ENCODE data around the gene CMBL. TPM values are rescaled to one million over a fixed set of nuclear protein-coding genes. Genes with fewer than 3 reads are reported as not detected.

CMBL gene
- total RNA-seq, 1 donor from 2014 or later: 11.3 TPM

DNA sequence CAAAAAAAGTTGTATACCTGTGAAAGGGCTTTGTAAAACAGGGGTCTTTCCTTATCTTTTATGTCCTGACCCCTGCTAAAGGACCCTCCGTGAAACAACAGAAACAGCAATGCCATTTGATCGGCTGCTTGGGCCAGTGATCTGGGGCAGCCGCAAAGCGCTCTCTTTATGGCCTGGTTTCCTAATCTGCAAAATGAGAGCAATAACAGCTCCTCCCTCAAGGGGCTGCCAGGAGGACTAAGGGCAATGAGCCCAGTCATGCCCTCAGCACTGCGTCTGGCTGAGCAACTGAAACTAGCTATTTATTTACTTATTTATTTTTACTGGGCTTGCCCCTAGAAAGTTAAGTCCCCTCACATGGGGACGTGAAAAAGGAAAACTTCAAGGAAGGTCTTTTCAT lies 18.3 kb downstream of the CMBL start:
- Histone ChIP-seq H3K36me3 (no peaks in the 10 kb centered on the region), H3K9ac (no peak overlapping the region), H3K4me3 (no peak overlapping the region), H2AFZ (replicated peaks) (no peak overlapping the region), H3K9me3 (ENCODE audit: low read depth) (no peaks in the 10 kb centered on the region), H3F3A (ENCODE audit: low read depth) (no peaks in the 10 kb centered on the region), H3K4me2 (no peak overlapping the region), H3K4me1 (peaks cover 1% of the 10 kb centered on the region), H4K20me1 (ENCODE audit: low read depth) (no peaks in the 10 kb centered on the region), H3K27me3 (no peaks in the 10 kb centered on the region), H3K79me2 (ENCODE audit: low read depth) (no peaks in the 10 kb centered on the region), H3K27ac (no peak overlapping the region)
- no peaks in the 10 kb centered on the region for H3K27me3 Mint-ChIP-seq (ENCODE audit: insufficient read depth, low read depth)
- TF ChIP-seq EZH2 (IDR thresholded peaks at IDR 0.05) (no peak), EZH2phosphoT487 (IDR thresholded peaks at IDR 0.05) (no peak)
- TF ChIP-seq, protein P1, sequence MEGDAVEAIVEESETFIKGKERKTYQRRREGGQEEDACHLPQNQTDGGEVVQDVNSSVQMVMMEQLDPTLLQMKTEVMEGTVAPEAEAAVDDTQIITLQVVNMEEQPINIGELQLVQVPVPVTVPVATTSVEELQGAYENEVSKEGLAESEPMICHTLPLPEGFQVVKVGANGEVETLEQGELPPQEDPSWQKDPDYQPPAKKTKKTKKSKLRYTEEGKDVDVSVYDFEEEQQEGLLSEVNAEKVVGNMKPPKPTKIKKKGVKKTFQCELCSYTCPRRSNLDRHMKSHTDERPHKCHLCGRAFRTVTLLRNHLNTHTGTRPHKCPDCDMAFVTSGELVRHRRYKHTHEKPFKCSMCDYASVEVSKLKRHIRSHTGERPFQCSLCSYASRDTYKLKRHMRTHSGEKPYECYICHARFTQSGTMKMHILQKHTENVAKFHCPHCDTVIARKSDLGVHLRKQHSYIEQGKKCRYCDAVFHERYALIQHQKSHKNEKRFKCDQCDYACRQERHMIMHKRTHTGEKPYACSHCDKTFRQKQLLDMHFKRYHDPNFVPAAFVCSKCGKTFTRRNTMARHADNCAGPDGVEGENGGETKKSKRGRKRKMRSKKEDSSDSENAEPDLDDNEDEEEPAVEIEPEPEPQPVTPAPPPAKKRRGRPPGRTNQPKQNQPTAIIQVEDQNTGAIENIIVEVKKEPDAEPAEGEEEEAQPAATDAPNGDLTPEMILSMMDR (IDR thresholded peaks at IDR 0.05): no peak
- H3K36me3 Mint-ChIP-seq: peaks cover 13% of the 10 kb centered on the region
- no peak for DNase-seq (ENCODE audit: low spot score)
- H3K9me3 Mint-ChIP-seq: no peaks in the 10 kb centered on the region
- no peak overlapping the region for H3K27ac Mint-ChIP-seq
- no peak overlapping the region for H3K4me3 Mint-ChIP-seq
- H3K4me1 Mint-ChIP-seq: peaks cover 2% of the 10 kb centered on the region

DNA sequence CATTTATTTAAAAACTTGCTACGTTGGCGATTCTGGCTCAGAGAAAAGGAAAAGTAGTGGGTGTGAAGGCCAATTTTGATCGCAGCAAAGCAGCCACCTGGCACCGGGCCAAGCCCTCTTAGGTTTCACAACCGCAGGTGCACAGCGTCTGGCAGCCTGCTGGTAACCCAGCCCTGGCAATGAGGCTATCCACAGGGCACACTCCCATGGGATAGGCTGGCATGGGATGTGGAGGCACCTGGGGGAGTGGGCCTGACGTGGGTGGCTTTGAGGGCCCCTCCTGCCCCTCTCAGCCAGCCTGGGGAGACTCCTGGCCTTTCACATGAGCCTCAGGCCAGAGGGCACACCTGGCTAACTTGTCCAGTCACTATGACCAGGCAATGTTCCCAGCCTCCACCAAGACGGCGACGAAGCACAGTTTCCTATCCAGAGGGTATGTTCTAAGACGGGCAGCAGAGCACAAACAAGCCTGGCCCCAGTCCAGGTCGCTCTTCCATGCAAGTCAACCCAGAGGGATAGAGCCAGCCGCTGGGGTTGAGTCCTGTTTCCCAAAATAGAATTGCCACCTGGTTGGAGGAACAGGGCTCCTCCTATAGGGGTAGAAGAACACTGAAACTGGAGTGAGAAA lies 19.0 kb downstream of the CMBL start:
- Mint-ChIP-seq H3K27ac (no peak overlapping the region), H3K9me3 (no peaks in the 10 kb centered on the region), H3K27me3 (ENCODE audit: insufficient read depth, low read depth) (no peaks in the 10 kb centered on the region), H3K36me3 (peaks cover 15% of the 10 kb centered on the region), H3K4me3 (no peak overlapping the region), H3K4me1 (peaks cover 7% of the 10 kb centered on the region)
- Histone ChIP-seq H3K4me1 (peaks cover 3% of the 10 kb centered on the region), H3F3A (ENCODE audit: low read depth) (no peaks in the 10 kb centered on the region), H3K27ac (no peak overlapping the region), H4K20me1 (ENCODE audit: low read depth) (no peaks in the 10 kb centered on the region), H3K4me3 (no peak overlapping the region), H3K27me3 (no peaks in the 10 kb centered on the region), H3K79me2 (ENCODE audit: low read depth) (no peaks in the 10 kb centered on the region), H3K36me3 (no peaks in the 10 kb centered on the region), H3K9ac (no peak overlapping the region), H3K9me3 (ENCODE audit: low read depth) (no peaks in the 10 kb centered on the region), H3K4me2 (no peak overlapping the region), H2AFZ (replicated peaks) (no peak overlapping the region)
- TF ChIP-seq EZH2phosphoT487 (IDR thresholded peaks at IDR 0.05) (no peak), EZH2 (IDR thresholded peaks at IDR 0.05) (no peak)
- TF ChIP-seq, protein P1 (IDR thresholded peaks at IDR 0.05): no peak
- DNase-seq (ENCODE audit: low spot score): no peak

DNA sequence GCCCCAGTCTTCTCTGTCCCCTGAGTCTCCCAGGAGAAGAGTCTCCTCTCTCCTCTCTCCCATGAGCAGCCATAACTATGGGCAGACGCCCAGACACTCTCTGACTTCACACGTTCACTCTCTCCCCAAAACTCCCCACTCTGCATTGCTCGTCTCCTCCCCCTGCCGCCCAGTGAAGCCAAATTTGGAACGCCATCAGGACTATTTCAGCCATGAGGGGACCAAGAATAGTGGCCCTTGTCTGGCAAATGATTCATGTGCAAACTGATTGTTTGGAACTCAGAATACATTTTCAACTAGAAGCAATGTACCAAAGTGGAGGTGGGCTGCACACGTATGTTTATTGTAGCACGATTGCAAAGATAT lies 20.9 kb downstream of the CMBL start:
- H2AFZ ChIP-seq (replicated peaks): no peak overlapping the region
- H3K9me3 ChIP-seq (ENCODE audit: low read depth): no peaks in the 10 kb centered on the region
- no peaks in the 10 kb centered on the region for H3K27me3 ChIP-seq
- no peaks in the 10 kb centered on the region for H4K20me1 ChIP-seq (ENCODE audit: low read depth)
- Mint-ChIP-seq H3K4me3 (no peak overlapping the region), H3K27ac (no peak overlapping the region), H3K9me3 (no peaks in the 10 kb centered on the region), H3K4me1 (peaks cover 8% of the 10 kb centered on the region), H3K27me3 (ENCODE audit: insufficient read depth, low read depth) (no peaks in the 10 kb centered on the region), H3K36me3 (peaks cover 15% of the 10 kb centered on the region)
- no peaks in the 10 kb centered on the region for H3K79me2 ChIP-seq (ENCODE audit: low read depth)
- DNase-seq (ENCODE audit: low spot score): no peak
- no peak overlapping the region for H3K4me2 ChIP-seq
- no peak overlapping the region for H3K4me3 ChIP-seq
- H3K9ac ChIP-seq: no peak overlapping the region
- TF ChIP-seq EZH2 (IDR thresholded peaks at IDR 0.05) (no peak), EZH2phosphoT487 (IDR thresholded peaks at IDR 0.05) (no peak)
- TF ChIP-seq, protein P1 (IDR thresholded peaks at IDR 0.05): no peak
- peaks cover 3% of the 10 kb centered on the region for H3K4me1 ChIP-seq
- H3F3A ChIP-seq (ENCODE audit: low read depth): no peaks in the 10 kb centered on the region
- H3K27ac ChIP-seq: no peak overlapping the region
- no peaks in the 10 kb centered on the region for H3K36me3 ChIP-seq

Measured in neural progenitor cell (in vitro differentiated cells).